Osteoblast (primary cell): Measurements from ENCODE around the gene NIPSNAP3A. TPM values are rescaled to one million over a fixed set of nuclear protein-coding genes. Genes with fewer than 3 reads are reported as not detected.

Experiments used
- DNase-seq: peaks from one replicate; pipeline ENCODE4 v3.0.0; 2011; ENCODE audit warnings: low spot score, mixed read lengths; ENCODE audit not compliant: insufficient read length; ENCODE audit errors: missing footprints
- H2AFZ ChIP-seq: 2 replicates; pipeline ENCODE4 v1.6.0; 2011; ENCODE audit warnings: mild to moderate bottlenecking, low read length
- H3K27ac ChIP-seq: 2 replicates; pipeline ENCODE4 v1.5.1; 2011; ENCODE audit warnings: mild to moderate bottlenecking, low read depth, low read length, moderate library complexity
- H3K27me3 ChIP-seq: 2 replicates; pipeline ENCODE4 v1.6.0; 2012; ENCODE audit warnings: mild to moderate bottlenecking, control low read depth, inconsistent platforms, low read length, moderate library complexity; ENCODE audit not compliant: insufficient read depth
- H3K36me3 ChIP-seq: 2 replicates; pipeline ENCODE4 v1.5.1; 2011; ENCODE audit warnings: mild to moderate bottlenecking, low read length, control low read depth, moderate library complexity; ENCODE audit not compliant: insufficient read depth
- H3K4me1 ChIP-seq: 2 replicates; pipeline ENCODE4 v1.5.1; 2011; ENCODE audit warnings: mild to moderate bottlenecking, low read length, control low read depth, moderate library complexity; ENCODE audit not compliant: insufficient read depth
- H3K4me2 ChIP-seq: 2 replicates; pipeline ENCODE4 v1.6.0; 2011; ENCODE audit warnings: mild to moderate bottlenecking, low read length; ENCODE audit not compliant: insufficient read depth
- H3K4me3 ChIP-seq: fragments of 200-600 bp; sonication (generic); 3 replicates; pipeline ENCODE4 v1.5.1; 2012; ENCODE audit warnings: mild to moderate bottlenecking, low read length, inconsistent platforms; ENCODE audit not compliant: insufficient read depth
- H3K79me2 ChIP-seq: 2 replicates; pipeline ENCODE4 v1.6.0; 2012; ENCODE audit warnings: mild to moderate bottlenecking, low read length, control low read depth, inconsistent platforms; ENCODE audit not compliant: insufficient read depth
- H3K9me3 ChIP-seq: 2 replicates; pipeline ENCODE4 v1.5.1; 2011; ENCODE audit warnings: low read depth, low read length, control low read depth
- H4K20me1 ChIP-seq: 2 replicates; pipeline ENCODE4 v1.6.0; 2012; ENCODE audit warnings: mild to moderate bottlenecking, low read length, control low read depth; ENCODE audit not compliant: insufficient read depth
- total RNA-seq: library from RNA; depleted of rRNA; stranded (reverse); fragments of >200 nt; gene quantifications from 2 replicates; pipeline ENCODE4 v1.2.3, GENCODE V29; 2012
- TF ChIP-seq, protein P1 (sequence below): IDR thresholded peaks from 2 replicates; pipeline ENCODE4 v1.5.1; 2011; ENCODE audit warnings: mild to moderate bottlenecking, low read depth, low read length, moderate library complexity; ENCODE audit errors: extremely low read depth

Gene NIPSNAP3A
- total RNA-seq, 1 donor, result 42.7 TPM

DNA sequence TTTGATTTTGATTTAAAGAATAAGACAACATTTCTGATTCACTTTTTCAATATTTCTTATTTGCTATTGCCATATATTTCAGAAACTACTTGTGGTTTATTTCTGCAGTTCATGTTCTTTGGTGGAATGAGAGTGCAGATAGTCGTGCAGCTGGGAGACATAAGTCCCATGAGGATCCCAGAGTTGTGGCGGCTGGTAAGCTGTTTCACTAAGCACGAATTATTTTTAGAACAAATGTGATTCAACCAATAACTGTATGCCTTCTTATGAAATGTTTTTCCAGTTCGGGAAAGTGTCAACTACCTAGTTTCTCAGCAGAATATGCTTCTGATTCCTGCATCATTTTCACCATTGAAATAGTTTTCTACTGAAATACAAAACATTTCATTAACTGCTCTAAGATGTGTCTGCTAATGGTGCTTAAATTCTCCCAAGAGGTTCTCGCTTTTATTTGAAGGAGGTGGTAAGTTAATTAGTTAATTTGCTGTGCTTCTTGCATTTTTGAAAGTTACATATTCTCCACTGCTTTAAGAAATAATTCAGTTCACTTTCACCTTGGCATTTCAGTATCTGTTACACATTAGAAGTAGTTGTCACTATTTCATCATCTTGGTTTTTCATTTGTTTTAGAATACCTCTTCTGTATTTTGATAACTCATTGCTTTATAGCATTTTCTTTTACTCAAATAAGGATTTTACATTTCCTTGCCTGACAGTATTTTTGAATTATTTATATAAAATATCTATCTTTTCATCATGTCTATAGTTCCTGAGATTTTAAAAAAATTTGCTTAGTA, 25.4 kb downstream of the NIPSNAP3A start:
- H2AFZ ChIP-seq, result no peak overlapping the region
- H4K20me1 ChIP-seq, result no peaks in the 10 kb centered on the region
- no peak overlapping the region for H3K27ac ChIP-seq
- no peaks in the 10 kb centered on the region for H3K9me3 ChIP-seq
- peak overlapping the region; percentile 46 for H3K4me2 ChIP-seq
- H3K4me3 ChIP-seq, result no peak overlapping the region
- no peaks in the 10 kb centered on the region for H3K79me2 ChIP-seq
- no peaks in the 10 kb centered on the region for H3K27me3 ChIP-seq
- H3K36me3 ChIP-seq, result no peaks in the 10 kb centered on the region
- peaks cover 17% of the 10 kb centered on the region for H3K4me1 ChIP-seq
- TF ChIP-seq, protein P1, sequence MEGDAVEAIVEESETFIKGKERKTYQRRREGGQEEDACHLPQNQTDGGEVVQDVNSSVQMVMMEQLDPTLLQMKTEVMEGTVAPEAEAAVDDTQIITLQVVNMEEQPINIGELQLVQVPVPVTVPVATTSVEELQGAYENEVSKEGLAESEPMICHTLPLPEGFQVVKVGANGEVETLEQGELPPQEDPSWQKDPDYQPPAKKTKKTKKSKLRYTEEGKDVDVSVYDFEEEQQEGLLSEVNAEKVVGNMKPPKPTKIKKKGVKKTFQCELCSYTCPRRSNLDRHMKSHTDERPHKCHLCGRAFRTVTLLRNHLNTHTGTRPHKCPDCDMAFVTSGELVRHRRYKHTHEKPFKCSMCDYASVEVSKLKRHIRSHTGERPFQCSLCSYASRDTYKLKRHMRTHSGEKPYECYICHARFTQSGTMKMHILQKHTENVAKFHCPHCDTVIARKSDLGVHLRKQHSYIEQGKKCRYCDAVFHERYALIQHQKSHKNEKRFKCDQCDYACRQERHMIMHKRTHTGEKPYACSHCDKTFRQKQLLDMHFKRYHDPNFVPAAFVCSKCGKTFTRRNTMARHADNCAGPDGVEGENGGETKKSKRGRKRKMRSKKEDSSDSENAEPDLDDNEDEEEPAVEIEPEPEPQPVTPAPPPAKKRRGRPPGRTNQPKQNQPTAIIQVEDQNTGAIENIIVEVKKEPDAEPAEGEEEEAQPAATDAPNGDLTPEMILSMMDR, result no peak
- no peak for DNase-seq

DNA sequence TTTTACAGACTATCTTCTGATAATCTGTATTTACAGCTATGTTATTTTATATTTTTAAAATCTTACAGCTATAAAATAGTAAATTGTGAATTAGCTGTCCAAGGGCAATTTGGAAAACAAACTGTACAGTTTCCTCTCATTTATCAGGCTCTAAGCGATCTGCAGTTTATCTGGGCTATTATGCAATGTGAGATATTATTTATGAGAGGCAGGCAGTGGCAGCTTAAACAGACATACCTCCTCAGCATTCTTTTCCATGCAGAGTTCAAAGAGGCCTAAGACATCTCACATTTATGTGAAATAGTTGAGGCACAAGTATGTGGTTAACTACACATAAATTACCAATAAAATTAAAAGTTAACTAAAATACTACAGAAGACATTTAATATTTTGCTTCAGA, 26.6 kb downstream of the NIPSNAP3A start:
- no peak overlapping the region for H3K4me3 ChIP-seq
- peaks cover 17% of the 10 kb centered on the region for H3K4me1 ChIP-seq
- H3K9me3 ChIP-seq, result no peaks in the 10 kb centered on the region
- TF ChIP-seq, protein P1, result no peak
- no peaks in the 10 kb centered on the region for H3K36me3 ChIP-seq
- H3K27ac ChIP-seq, result no peak overlapping the region
- H2AFZ ChIP-seq, result no peak overlapping the region
- no peaks in the 10 kb centered on the region for H3K79me2 ChIP-seq
- DNase-seq, result no peak
- no peak overlapping the region for H3K4me2 ChIP-seq
- H4K20me1 ChIP-seq, result no peaks in the 10 kb centered on the region
- no peaks in the 10 kb centered on the region for H3K27me3 ChIP-seq

DNA sequence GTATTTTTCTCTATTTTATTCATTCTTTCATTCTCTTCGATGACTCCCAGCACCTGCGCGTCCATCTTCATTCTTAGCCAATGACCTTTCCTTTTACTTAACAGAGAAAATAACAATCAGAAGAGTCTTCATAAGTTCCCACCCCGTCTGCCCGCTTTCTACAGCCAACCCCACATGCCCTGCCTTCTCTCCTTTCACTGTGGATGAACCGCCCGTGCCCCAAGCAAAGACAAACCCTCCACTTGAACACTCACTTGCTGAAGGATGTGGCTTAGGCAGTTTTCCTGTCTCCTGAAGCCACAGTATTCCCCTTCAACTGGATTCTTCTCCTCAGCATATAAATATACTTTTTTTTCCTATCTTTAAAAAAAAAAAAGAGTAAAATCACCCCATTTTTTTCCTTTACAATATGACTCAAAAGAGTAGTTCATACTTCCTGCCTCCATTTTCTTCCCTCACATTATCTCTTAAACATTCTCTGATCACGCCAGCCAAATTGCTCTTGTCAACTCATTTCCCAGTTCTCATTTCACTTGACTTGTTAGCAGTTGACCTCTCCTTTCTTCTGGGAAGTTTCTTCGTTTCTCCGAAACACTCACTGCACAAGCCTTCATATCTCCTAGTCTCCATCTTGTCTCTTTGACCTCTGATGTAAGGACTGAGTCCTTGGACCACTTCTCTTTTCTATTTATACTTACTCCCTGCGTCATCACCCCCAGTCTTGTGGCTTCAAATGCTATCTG, 27.5 kb downstream of the NIPSNAP3A start:
- H4K20me1 ChIP-seq, result no peaks in the 10 kb centered on the region
- H3K4me3 ChIP-seq, result no peak overlapping the region
- no peaks in the 10 kb centered on the region for H3K27me3 ChIP-seq
- H3K36me3 ChIP-seq, result no peaks in the 10 kb centered on the region
- peaks cover 17% of the 10 kb centered on the region for H3K4me1 ChIP-seq
- DNase-seq, result no peak
- H2AFZ ChIP-seq, result no peak overlapping the region
- H3K9me3 ChIP-seq, result no peaks in the 10 kb centered on the region
- TF ChIP-seq, protein P1, result no peak
- no peak overlapping the region for H3K4me2 ChIP-seq
- H3K27ac ChIP-seq, result no peak overlapping the region
- H3K79me2 ChIP-seq, result no peaks in the 10 kb centered on the region

DNA sequence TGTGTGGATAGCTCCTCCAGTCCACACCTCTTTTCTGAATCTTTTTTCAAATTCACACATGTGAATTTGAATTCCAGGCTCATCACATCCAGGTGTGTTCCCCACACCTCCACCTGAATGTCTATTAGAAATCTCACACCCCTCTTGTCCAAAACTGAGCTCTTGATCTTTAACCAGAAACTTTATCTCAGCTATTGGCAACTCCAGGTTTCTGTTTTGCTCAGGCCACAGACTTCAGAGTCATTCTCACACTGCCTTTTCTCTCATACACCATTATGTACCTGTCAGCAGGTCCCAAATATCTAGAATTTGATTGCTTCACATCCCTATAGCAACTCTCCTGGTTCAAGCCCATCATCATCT, 28.1 kb downstream of the NIPSNAP3A start:
- H3K4me1 ChIP-seq, result peaks cover 17% of the 10 kb centered on the region
- H4K20me1 ChIP-seq, result no peaks in the 10 kb centered on the region
- H3K27me3 ChIP-seq, result no peaks in the 10 kb centered on the region
- no peaks in the 10 kb centered on the region for H3K9me3 ChIP-seq
- H2AFZ ChIP-seq, result no peak overlapping the region
- no peaks in the 10 kb centered on the region for H3K79me2 ChIP-seq
- H3K36me3 ChIP-seq, result no peaks in the 10 kb centered on the region
- DNase-seq, result no peak
- no peak overlapping the region for H3K4me3 ChIP-seq
- TF ChIP-seq, protein P1, result no peak
- no peak overlapping the region for H3K4me2 ChIP-seq
- no peak overlapping the region for H3K27ac ChIP-seq
